ENCODE data around the gene SLC5A10. TPM values are rescaled to one million over a fixed set of nuclear protein-coding genes. Genes with fewer than 3 reads are reported as not detected.
"Not testable (repeated sequence)": the region's sequence is repeated elsewhere in the genome, so short reads cannot be mapped to it uniquely, and the experiment has no call there.

SLC5A10 gene
- total RNA-seq, 1 experiment from 2014 or later: not detected

DNA sequence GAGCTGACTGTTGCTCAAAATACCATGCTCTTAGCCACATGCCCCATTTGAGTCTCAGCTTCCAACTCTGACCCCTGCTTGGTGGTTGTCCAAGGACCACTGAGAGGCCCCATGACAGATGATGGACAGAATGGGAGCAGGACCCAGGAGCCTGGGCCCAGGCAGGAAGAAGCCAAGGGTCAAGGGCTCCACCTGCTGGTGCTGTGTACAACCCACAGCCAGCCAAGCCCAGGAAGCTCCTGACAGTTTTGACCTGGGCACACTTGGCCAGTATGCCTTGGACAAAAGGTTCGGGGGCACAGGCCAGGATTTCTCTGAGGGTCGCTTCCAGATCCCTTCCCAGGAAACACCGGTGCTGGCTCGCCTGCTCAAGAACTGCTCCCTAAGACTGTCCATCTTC lies 79.8 kb downstream of the SLC5A10 start:
- H3K27ac ChIP-seq (ENCODE audit: low read depth, low read length, poor library complexity, severe bottlenecking); H3K36me3 ChIP-seq (ENCODE audit: insufficient read depth, low read length, poor library complexity, severe bottlenecking); H3K9me3 ChIP-seq (ENCODE audit: low read depth, low read length, poor library complexity, severe bottlenecking); H3K4me3 ChIP-seq (ENCODE audit: low read depth, low read length, poor library complexity, severe bottlenecking); intact Hi-C loops (cut with micrococcal nuclease; ENCODE audit: unreplicated experiment); POLR2A ChIA-PET (ENCODE audit: low non-redundant PET); H3K4me1 ChIP-seq (ENCODE audit: insufficient read depth, low read length, poor library complexity, severe bottlenecking); H3K27me3 ChIP-seq (replicated peaks; ENCODE audit: insufficient read depth, low read depth, low read length, poor library complexity); CTCF ChIA-PET; BruUV-seq (replicated peaks); DNase-seq (ENCODE audit: low spot score): not testable (repeated sequence)

DNA sequence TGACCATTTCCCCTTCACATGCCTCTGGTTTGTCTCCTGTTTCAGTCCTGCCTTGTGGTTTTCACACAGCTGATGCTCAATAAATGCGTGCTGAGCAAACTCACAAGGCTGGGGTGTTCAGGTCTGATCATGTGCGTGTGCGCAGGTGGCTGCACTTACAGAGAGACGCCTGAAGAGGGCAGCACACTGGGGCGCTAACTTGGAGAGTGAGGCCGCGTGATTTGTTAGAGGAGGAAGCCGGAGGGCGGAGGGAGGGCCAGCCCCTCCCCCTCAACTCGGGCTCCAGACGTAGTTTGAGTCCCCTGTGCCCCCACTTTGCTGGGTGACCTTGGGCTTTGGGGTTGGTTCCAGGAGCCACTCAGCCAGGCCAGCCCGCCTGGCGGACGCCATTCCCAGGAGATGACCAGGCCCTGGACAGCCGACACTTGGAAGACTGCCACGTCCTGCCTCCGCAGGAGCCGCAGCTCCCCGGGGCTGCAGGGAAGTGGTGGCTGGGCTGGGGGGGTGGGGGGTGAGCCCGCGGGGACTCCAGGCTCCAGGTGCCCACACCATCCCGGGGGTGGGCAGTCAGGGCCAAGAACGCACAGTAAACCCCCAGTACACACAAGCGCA lies 80.5 kb downstream of the SLC5A10 start:
- H3K9me3 ChIP-seq (ENCODE audit: low read depth, low read length, poor library complexity, severe bottlenecking); H3K36me3 ChIP-seq (ENCODE audit: insufficient read depth, low read length, poor library complexity, severe bottlenecking); H3K4me1 ChIP-seq (ENCODE audit: insufficient read depth, low read length, poor library complexity, severe bottlenecking); H3K27ac ChIP-seq (ENCODE audit: low read depth, low read length, poor library complexity, severe bottlenecking); BruUV-seq (replicated peaks); H3K4me3 ChIP-seq (ENCODE audit: low read depth, low read length, poor library complexity, severe bottlenecking); H3K27me3 ChIP-seq (replicated peaks; ENCODE audit: insufficient read depth, low read depth, low read length, poor library complexity); DNase-seq (ENCODE audit: low spot score); POLR2A ChIA-PET (ENCODE audit: low non-redundant PET); intact Hi-C loops (cut with micrococcal nuclease; ENCODE audit: unreplicated experiment); CTCF ChIA-PET: not testable (repeated sequence)

DNA sequence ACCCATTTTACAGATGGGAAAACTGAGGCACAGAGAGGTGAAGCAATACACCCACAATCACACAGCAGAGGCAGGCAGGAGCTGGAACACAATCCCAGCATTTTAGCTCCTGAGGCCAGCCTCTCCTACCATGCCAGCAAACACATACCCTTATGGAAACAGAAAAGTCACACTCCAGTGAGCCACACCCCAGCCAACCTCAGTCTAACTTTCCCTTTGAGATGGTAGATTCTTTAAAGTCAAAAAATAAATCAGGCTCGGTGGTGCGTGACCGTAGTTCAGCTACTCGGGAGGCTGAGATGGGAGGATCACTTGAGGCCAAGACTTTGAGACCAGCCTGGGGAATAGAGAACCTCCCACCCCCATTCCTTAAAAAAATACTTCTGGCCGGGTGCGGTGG lies 84.2 kb downstream of the SLC5A10 start:
- POLR2A ChIA-PET (ENCODE audit: low non-redundant PET); H3K27me3 ChIP-seq (replicated peaks; ENCODE audit: insufficient read depth, low read depth, low read length, poor library complexity); H3K9me3 ChIP-seq (ENCODE audit: low read depth, low read length, poor library complexity, severe bottlenecking); DNase-seq (ENCODE audit: low spot score); H3K36me3 ChIP-seq (ENCODE audit: insufficient read depth, low read length, poor library complexity, severe bottlenecking); H3K27ac ChIP-seq (ENCODE audit: low read depth, low read length, poor library complexity, severe bottlenecking); H3K4me3 ChIP-seq (ENCODE audit: low read depth, low read length, poor library complexity, severe bottlenecking); CTCF ChIA-PET; H3K4me1 ChIP-seq (ENCODE audit: insufficient read depth, low read length, poor library complexity, severe bottlenecking); intact Hi-C loops (cut with micrococcal nuclease; ENCODE audit: unreplicated experiment); BruUV-seq (replicated peaks): not testable (repeated sequence)

DNA sequence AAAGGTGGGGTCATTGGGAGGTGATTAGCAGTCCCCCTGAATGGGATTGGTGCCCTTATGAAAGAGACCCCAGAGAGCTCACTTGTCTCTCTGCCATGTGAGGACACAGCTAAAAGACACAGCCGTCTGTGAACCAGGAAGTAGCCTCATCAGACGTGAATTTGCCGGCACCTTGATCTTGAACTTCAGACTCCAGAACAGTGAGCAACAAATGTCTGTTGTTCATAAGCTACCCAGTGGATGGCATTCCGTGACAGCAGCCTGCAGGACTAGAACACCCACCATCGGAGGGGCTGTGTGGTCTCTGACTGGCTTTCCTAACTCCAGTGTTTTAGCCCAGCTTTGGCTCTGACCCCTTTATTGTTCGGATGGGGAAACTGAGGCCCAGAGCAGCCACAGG lies 85.6 kb downstream of the SLC5A10 start:
- H3K4me3 ChIP-seq (ENCODE audit: low read depth, low read length, poor library complexity, severe bottlenecking); BruUV-seq (replicated peaks); H3K36me3 ChIP-seq (ENCODE audit: insufficient read depth, low read length, poor library complexity, severe bottlenecking); POLR2A ChIA-PET (ENCODE audit: low non-redundant PET); CTCF ChIA-PET; H3K9me3 ChIP-seq (ENCODE audit: low read depth, low read length, poor library complexity, severe bottlenecking); DNase-seq (ENCODE audit: low spot score); H3K4me1 ChIP-seq (ENCODE audit: insufficient read depth, low read length, poor library complexity, severe bottlenecking); H3K27me3 ChIP-seq (replicated peaks; ENCODE audit: insufficient read depth, low read depth, low read length, poor library complexity); intact Hi-C loops (cut with micrococcal nuclease; ENCODE audit: unreplicated experiment); H3K27ac ChIP-seq (ENCODE audit: low read depth, low read length, poor library complexity, severe bottlenecking): not testable (repeated sequence)

DNA sequence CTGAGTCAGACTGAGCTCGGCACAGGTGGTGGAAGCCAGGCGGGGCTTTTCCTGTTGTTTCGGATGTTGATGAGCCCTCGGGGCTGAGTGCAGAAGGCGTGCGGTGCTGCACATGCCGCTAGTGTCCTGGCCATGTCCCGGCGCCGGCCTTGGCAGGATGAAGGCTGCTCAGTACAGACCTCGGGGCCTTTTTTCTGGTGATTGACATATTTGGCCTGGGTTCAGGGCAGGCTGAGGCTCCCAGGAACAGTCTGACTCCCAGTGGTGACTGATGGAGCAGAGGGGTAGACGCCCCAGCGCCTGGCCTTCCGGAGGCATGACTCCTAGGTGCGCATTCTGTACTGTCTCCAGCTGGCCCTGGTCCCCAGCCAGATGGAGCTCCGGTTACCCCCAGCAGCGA lies 86.0 kb downstream of the SLC5A10 start:
- H3K4me3 ChIP-seq (ENCODE audit: low read depth, low read length, poor library complexity, severe bottlenecking); intact Hi-C loops (cut with micrococcal nuclease; ENCODE audit: unreplicated experiment); BruUV-seq (replicated peaks): not testable (repeated sequence)

DNA sequence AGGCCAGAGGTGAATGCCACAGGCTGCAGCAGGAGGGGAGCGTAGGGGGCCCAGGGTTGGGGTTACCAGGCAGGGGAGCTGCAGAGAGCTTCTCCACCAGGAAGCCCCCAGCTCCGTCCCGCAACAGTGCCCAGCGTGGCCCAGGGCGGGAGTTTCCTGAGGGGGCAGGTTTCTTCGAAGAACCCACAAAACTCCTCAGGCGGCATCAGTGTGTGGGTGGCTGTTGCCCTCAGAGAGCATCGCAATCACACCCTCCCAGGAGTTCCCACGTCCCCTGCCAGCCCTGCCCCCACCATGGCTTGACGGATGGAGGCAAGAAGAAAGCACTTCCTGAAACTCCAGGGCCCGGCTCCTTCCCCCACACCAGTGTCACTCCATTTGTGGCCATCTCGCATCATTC lies 86.8 kb downstream of the SLC5A10 start:
- intact Hi-C loops (cut with micrococcal nuclease; ENCODE audit: unreplicated experiment); DNase-seq (ENCODE audit: low spot score); POLR2A ChIA-PET (ENCODE audit: low non-redundant PET); H3K27ac ChIP-seq (ENCODE audit: low read depth, low read length, poor library complexity, severe bottlenecking); H3K36me3 ChIP-seq (ENCODE audit: insufficient read depth, low read length, poor library complexity, severe bottlenecking); H3K4me1 ChIP-seq (ENCODE audit: insufficient read depth, low read length, poor library complexity, severe bottlenecking); BruUV-seq (replicated peaks); H3K4me3 ChIP-seq (ENCODE audit: low read depth, low read length, poor library complexity, severe bottlenecking); CTCF ChIA-PET; H3K27me3 ChIP-seq (replicated peaks; ENCODE audit: insufficient read depth, low read depth, low read length, poor library complexity); H3K9me3 ChIP-seq (ENCODE audit: low read depth, low read length, poor library complexity, severe bottlenecking): not testable (repeated sequence)

More for the DNA sequence above, 86.0 kb downstream of the SLC5A10 start:
- H3K27ac ChIP-seq (ENCODE audit: low read depth, low read length, poor library complexity, severe bottlenecking); H3K4me1 ChIP-seq (ENCODE audit: insufficient read depth, low read length, poor library complexity, severe bottlenecking); H3K9me3 ChIP-seq (ENCODE audit: low read depth, low read length, poor library complexity, severe bottlenecking); CTCF ChIA-PET; DNase-seq (ENCODE audit: low spot score); H3K27me3 ChIP-seq (replicated peaks; ENCODE audit: insufficient read depth, low read depth, low read length, poor library complexity); POLR2A ChIA-PET (ENCODE audit: low non-redundant PET); H3K36me3 ChIP-seq (ENCODE audit: insufficient read depth, low read length, poor library complexity, severe bottlenecking): not testable (repeated sequence)

DNA sequence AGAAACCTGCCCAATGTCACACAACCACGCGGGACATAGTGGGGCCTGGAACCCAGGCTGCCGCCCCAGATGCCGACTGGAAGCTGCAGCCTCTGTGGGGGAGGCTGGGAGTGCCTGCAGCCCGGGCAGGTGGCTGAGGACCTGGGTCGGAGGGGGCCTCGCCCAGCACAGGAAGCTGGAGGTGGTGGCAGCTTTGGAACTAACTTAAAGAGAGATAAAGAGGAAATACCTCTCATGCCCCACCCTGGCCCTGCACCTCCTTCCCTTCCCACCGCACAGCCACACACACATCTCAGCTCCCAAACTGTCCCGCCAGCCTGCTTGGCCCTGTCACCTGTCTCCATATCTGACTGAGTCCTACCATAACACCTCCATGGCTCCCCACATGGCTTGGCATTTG lies 88.4 kb downstream of the SLC5A10 start:
- H3K27me3 ChIP-seq (replicated peaks; ENCODE audit: insufficient read depth, low read depth, low read length, poor library complexity); BruUV-seq (replicated peaks); H3K4me1 ChIP-seq (ENCODE audit: insufficient read depth, low read length, poor library complexity, severe bottlenecking); DNase-seq (ENCODE audit: low spot score); POLR2A ChIA-PET (ENCODE audit: low non-redundant PET); H3K36me3 ChIP-seq (ENCODE audit: insufficient read depth, low read length, poor library complexity, severe bottlenecking); intact Hi-C loops (cut with micrococcal nuclease; ENCODE audit: unreplicated experiment); CTCF ChIA-PET; H3K27ac ChIP-seq (ENCODE audit: low read depth, low read length, poor library complexity, severe bottlenecking); H3K9me3 ChIP-seq (ENCODE audit: low read depth, low read length, poor library complexity, severe bottlenecking); H3K4me3 ChIP-seq (ENCODE audit: low read depth, low read length, poor library complexity, severe bottlenecking): not testable (repeated sequence)

DNA sequence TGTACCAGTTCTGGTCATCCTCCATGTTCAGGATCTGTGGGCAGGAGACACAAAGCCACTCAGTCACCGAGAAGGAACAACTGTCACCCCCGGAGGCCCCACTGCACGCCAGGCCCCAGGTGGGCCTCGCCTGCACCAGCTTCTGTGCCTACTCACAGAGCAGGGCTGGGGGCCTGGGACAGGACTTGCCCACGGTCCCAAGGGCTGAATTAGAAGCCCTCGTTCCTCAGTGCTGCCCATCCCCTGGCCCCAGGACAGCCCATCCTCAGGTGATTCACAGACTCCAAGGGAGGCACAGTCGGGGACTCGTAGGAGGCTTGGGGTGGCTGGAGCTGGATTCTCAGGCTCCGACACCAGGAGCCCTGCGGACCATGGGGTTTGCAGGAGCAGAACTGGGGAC lies 89.9 kb downstream of the SLC5A10 start:
- DNase-seq (ENCODE audit: low spot score); BruUV-seq (replicated peaks); H3K36me3 ChIP-seq (ENCODE audit: insufficient read depth, low read length, poor library complexity, severe bottlenecking); intact Hi-C loops (cut with micrococcal nuclease; ENCODE audit: unreplicated experiment); CTCF ChIA-PET; H3K27ac ChIP-seq (ENCODE audit: low read depth, low read length, poor library complexity, severe bottlenecking); H3K9me3 ChIP-seq (ENCODE audit: low read depth, low read length, poor library complexity, severe bottlenecking); POLR2A ChIA-PET (ENCODE audit: low non-redundant PET); H3K4me1 ChIP-seq (ENCODE audit: insufficient read depth, low read length, poor library complexity, severe bottlenecking); H3K4me3 ChIP-seq (ENCODE audit: low read depth, low read length, poor library complexity, severe bottlenecking); H3K27me3 ChIP-seq (replicated peaks; ENCODE audit: insufficient read depth, low read depth, low read length, poor library complexity): not testable (repeated sequence)

Data from A673 (cell line).